ENCODE data around the gene FBXO46. TPM values are rescaled to one million over a fixed set of nuclear protein-coding genes. Genes with fewer than 3 reads are reported as not detected.
A peak's percentile ranks its signal among the peaks of the same experiment; 100 is the strongest.

FBXO46 gene
- total and polyA plus RNA-seq, 2 of the 13 experiments (the other 11 are each of a cell fraction or from before 2014, with no cell fraction given): 6.2 to 6.4 TPM

- in situ Hi-C loops (cut with HindIII; ENCODE audit: extremely low pct_ligation_motif_present, low pct_unique_long_range_greater_than_20kb) (no loop called here), intact Hi-C loops (cut with micrococcal nuclease; ENCODE audit: unreplicated experiment) (no loop called here)
- Histone ChIP-seq H3K9ac (ENCODE audit: insufficient read depth, low read depth, low read length) (no peak overlapping the region), H2AFZ (ENCODE audit: low read length) (no peak overlapping the region), H3K27me3 (ENCODE audit: control insufficient read depth in 1 of 2, insufficient read depth in 2 of 2, low read length in 2 of 2) (peaks cover 12 to 41% of the 10 kb centered on the region in 2 experiments; a peak in 4 of 5 replicates), H3K9me3 (ENCODE audit: low read length) (no peaks in the 10 kb centered on the region), H3K4me1 (ENCODE audit: insufficient read depth, low read length) (peaks cover 25% of the 10 kb centered on the region), H3K36me3 (replicated peaks in 1 of 2; ENCODE audit: control insufficient read depth in 1 of 2, insufficient read depth in 2 of 2, low read length in 2 of 2) (no peaks in the 10 kb centered on the region), H3K79me2 (ENCODE audit: insufficient read depth, low read length) (no peaks in the 10 kb centered on the region), H3K4me2 (ENCODE audit: low read depth, low read length) (no peak overlapping the region), H3K4me3 (replicated peaks in 1 of 3; ENCODE audit: insufficient read depth in 1 of 3, low read depth in 2 of 3, low read length in 3 of 3) (no peak overlapping the region), H3K27ac (ENCODE audit: extremely low read length, insufficient read depth, low read length) (no peak overlapping the region), H4K20me1 (ENCODE audit: insufficient read depth, low read length) (no peaks in the 10 kb centered on the region)
- ATAC-seq: no peak
- WGBS (ENCODE audit: low lambda C conversion rate): 36% methylated on average over 12 of the region's 17 CpGs
- CTCF ChIA-PET (ENCODE audit: low intra/inter-chr PET ratio, low total read pairs): no interaction called here
- no peak for DNase-seq (ENCODE audit: low spot score)
- BruUV-seq (replicated peaks): no TSS peak
- no peak for FAIRE-seq
- TF ChIP-seq ZSCAN25 (CRISPR knock-in tag; IDR thresholded peaks at IDR 0.05): peak; percentile 73; the same call in 1 of the 2 replicates
- peak; percentile 30 for TF ChIP-seq ZNF687 (CRISPR knock-in tag; IDR thresholded peaks at IDR 0.05)
- TF ChIP-seq ZNF710 (CRISPR knock-in tag; IDR thresholded peaks at IDR 0.05; ENCODE audit: borderline replicate concordance): no peak
- TF ChIP-seq ZNF7 (CRISPR knock-in tag; IDR thresholded peaks at IDR 0.05): no peak
- TF ChIP-seq ZNF883 (CRISPR knock-in tag; IDR thresholded peaks at IDR 0.05; ENCODE audit: not compliant biosample characterization): no peak
- POLR2A ChIA-PET: interaction anchor here (1.7 kb wide), 1 partner anchor 8 kb away, joined by 6 read pairs; the partner anchor contains the start of gene SIX5
Measured at GRCh38 chr19:45761714-45762113, 31.0 kb upstream of the FBXO46 start.
